HG02642 (cell line): Measurements from ENCODE around the gene CCL23.
"Not testable (repeated sequence)": the region's sequence is repeated elsewhere in the genome, so short reads cannot be mapped to it uniquely, and the experiment has no call there.

Experiments used
- ATAC-seq: cut with Tn5 transposase; IDR thresholded peaks from one replicate; pipeline ENCODE4 v1.9.1; 2021; ENCODE audit warnings: mild to moderate bottlenecking; ENCODE audit not compliant: unreplicated experiment, poor library complexity

CCL23 gene

GRCh38 chr17:36008998-36009665, 8.6 kb downstream of the CCL23 start:
- no peak for ATAC-seq

GRCh38 chr17:36004594-36005108, 13.1 kb downstream of the CCL23 start:
- ATAC-seq, result no peak

GRCh38 chr17:36002631-36003030, 15.1 kb downstream of the CCL23 start:
- ATAC-seq, result no peak

GRCh38 chr17:36001862-36002603, 15.7 kb downstream of the CCL23 start:
- ATAC-seq, result no peak

- no peak for ATAC-seq
Measured at GRCh38 chr17:36001110-36001771, 16.5 kb downstream of the CCL23 start, which contains the start of gene CCL15. TSS of gene CCL15 (minus strand) at chr17:36001553. CDS start at chr17:36001492, 61 bp downstream.

GRCh38 chr17:36000732-36001109, 17.1 kb downstream of the CCL23 start:
- ATAC-seq, result no peak

- ATAC-seq, result no peak
Measured at GRCh38 chr17:35998756-35999155, 19.0 kb downstream of the CCL23 start.

- ATAC-seq, result no peak
Measured at GRCh38 chr17:35998018-35998545, 19.7 kb downstream of the CCL23 start.

- not testable (repeated sequence) for ATAC-seq
Measured at GRCh38 chr17:35995346-35995745, 22.4 kb downstream of the CCL23 start.

- no peak for ATAC-seq
Measured at GRCh38 chr17:35991075-35991474, 26.7 kb downstream of the CCL23 start.

GRCh38 chr17:35988164-35988563, 29.6 kb downstream of the CCL23 start:
- no peak for ATAC-seq

GRCh38 chr17:35986643-35987042, 31.1 kb downstream of the CCL23 start, which contains the start of gene CCL14:
TSS of gene CCL14 (minus strand) at chr17:35986729. CDS start at chr17:35986649, 80 bp downstream.
- ATAC-seq, result no peak

GRCh38 chr17:35984140-35984539, 33.6 kb downstream of the CCL23 start:
- ATAC-seq, result no peak

GRCh38 chr17:35982409-35983191, 35.2 kb downstream of the CCL23 start:
- no peak for ATAC-seq

GRCh38 chr17:35981908-35982330, 35.9 kb downstream of the CCL23 start:
- no peak for ATAC-seq

- ATAC-seq, result no peak
Measured at GRCh38 chr17:35981246-35981645, 36.5 kb downstream of the CCL23 start, which contains the start of gene CCL16. TSS of gene CCL16 (minus strand) at chr17:35981497. CDS start at chr17:35981420, 77 bp downstream.

- ATAC-seq, result no peak
Measured at GRCh38 chr17:35978346-35978745, 39.4 kb downstream of the CCL23 start.

GRCh38 chr17:35977509-35977908, 40.3 kb downstream of the CCL23 start:
- ATAC-seq, result no peak

GRCh38 chr17:35973333-35974260, 44.2 kb downstream of the CCL23 start:
- ATAC-seq, result no peak
